Measurements from ENCODE around the gene RGS6.

- TF ChIP-seq CTCF (IDR thresholded peaks at IDR 0.05; ENCODE audit: low read depth, low read length, missing input control) (no peak), TAF1 (conservative IDR thresholded peaks at IDR 0.05) (no peak), ZBTB33 (IDR thresholded peaks at IDR 0.05) (no peak), YY1 (IDR thresholded peaks at IDR 0.05) (no peak), RAD21 (IDR thresholded peaks at IDR 0.05) (no peak), EGR1 (IDR thresholded peaks at IDR 0.05; ENCODE audit: low read depth in 2 of 2) (no peak), ATF3 (IDR thresholded peaks at IDR 0.05) (no peak), GABPA (IDR thresholded peaks at IDR 0.05 in 1 of 2, conservative IDR thresholded peaks at IDR 0.05 in 1 of 2) (no peak)
These were observed 682.1 kb downstream of the RGS6 start for GRCh38 chr14:72614365-72614764.
